Measurements from ENCODE around the gene OR1N1.

Gene OR1N1

DNA sequence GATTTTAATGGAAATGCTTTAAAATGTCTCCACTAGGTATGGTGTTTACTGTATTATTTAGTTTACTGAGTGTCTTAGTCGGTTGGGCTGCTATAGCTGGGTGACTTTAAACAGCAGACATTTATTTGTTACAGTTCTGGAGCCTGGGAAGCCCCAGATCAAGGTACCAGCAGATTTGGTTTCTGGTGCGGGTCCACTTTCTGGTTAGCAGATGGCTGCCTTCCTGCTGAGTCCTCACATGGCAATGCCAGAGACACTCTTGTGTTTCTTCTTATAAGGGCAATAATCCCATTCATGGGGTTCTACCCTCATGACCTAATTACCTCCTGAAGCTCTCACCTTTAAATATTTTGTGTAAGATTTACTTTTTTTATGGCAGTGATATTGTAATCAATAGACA, 8.9 kb downstream of the OR1N1 start:
- H3K4me3 ChIP-seq (ENCODE audit: low read depth, low read length), result no peak overlapping the region

DNA sequence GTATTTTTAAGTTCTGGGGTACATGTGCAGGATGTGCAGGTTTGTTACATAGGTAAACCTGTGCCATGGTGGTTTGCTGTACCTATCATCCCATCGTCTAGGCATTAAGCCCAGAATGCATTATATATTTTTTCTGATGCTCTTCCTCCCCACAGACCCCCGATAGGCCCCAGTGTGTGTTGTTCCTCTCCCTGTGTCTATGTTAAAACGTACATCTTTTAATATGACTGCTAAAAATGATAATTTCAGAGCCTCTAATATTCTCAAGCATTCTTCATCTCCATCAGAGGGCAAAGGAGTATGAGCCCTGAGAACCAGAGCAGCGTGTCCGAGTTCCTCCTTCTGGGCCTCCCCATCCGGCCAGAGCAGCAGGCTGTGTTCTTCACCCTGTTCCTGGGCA, 16.6 kb downstream of the OR1N1 start, which contains the start of gene OR1J2:
Gene OR1J2 (plus strand): TSS at position 301 of the 400 bp plus-strand sequence. CDS start 0 bp downstream, at position 301.
- TF ChIP-seq, protein P1, sequence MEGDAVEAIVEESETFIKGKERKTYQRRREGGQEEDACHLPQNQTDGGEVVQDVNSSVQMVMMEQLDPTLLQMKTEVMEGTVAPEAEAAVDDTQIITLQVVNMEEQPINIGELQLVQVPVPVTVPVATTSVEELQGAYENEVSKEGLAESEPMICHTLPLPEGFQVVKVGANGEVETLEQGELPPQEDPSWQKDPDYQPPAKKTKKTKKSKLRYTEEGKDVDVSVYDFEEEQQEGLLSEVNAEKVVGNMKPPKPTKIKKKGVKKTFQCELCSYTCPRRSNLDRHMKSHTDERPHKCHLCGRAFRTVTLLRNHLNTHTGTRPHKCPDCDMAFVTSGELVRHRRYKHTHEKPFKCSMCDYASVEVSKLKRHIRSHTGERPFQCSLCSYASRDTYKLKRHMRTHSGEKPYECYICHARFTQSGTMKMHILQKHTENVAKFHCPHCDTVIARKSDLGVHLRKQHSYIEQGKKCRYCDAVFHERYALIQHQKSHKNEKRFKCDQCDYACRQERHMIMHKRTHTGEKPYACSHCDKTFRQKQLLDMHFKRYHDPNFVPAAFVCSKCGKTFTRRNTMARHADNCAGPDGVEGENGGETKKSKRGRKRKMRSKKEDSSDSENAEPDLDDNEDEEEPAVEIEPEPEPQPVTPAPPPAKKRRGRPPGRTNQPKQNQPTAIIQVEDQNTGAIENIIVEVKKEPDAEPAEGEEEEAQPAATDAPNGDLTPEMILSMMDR (IDR thresholded peaks at IDR 0.05; ENCODE audit: borderline replicate concordance, insufficient read depth, low read depth, low read length), result no peak
- no peak within 1 kb of the TSS for H3K4me3 ChIP-seq (ENCODE audit: low read depth, low read length)

More for the DNA sequence above, 8.9 kb downstream of the OR1N1 start:
- TF ChIP-seq, protein P1 (IDR thresholded peaks at IDR 0.05; ENCODE audit: borderline replicate concordance, insufficient read depth, low read depth, low read length), result no peak

DNA sequence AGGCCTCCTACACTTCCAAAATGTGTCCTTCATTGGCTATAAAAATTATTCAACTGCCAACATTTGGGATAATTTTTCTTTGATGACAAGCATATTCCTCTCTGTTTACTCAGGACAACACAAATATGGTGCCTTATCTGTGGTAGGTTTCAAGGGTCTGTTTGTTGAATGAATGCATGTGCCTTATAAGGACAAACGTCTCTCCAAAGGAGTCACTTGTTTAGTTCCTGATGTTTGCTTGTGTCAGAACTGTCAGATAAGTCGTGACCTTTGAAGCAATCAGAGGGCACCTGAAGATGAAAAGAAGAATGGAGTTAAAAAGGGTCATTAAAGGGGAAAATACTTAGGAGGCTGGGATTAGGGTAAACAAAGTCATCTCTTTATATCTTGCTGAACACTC, 20.1 kb downstream of the OR1N1 start:
- TF ChIP-seq, protein P1 (IDR thresholded peaks at IDR 0.05; ENCODE audit: borderline replicate concordance, insufficient read depth, low read depth, low read length), result no peak
- H3K4me3 ChIP-seq (ENCODE audit: low read depth, low read length), result no peak overlapping the region

DNA sequence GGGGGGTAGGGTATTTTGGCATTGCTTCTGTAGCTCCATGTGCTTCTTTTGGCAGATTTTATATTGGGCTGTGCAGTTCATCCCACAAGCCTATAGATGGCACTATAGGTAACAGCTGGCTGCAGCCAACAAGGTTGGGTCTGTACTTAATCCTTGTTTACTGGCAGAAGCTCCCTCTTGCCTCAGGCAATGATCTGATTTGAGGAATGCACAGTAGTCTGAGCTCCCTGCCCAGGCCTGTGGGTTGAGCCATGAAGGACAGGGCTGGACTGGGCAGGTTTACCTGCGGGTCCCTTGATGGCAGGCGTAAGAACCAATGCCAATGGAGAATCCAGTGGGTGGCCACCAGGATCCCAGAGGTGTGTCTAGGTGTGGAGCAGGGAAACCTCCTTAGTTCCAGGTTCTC, 28.2 kb downstream of the OR1N1 start:
- no peak overlapping the region for H3K4me3 ChIP-seq (ENCODE audit: low read depth, low read length)
- TF ChIP-seq, protein P1 (IDR thresholded peaks at IDR 0.05; ENCODE audit: borderline replicate concordance, insufficient read depth, low read depth, low read length), result peak; percentile 79

DNA sequence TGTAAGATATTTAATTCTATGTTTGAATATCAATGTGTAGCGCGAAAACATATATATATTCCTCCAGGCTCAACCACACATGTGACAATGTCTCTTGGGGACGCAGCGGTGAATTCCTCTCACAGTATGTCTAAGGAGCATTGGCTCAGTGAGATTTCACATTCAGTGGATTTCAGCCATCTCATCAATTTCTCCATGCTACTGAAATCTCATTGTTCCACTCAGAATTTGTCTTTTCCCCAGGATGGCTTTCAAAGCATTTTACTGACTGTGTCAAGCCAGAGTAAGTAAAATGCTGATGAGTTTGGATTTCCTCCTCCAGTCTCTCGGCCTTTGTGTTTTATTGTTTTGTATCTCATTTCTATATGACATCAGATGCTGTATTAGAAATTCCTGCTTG, 48.0 kb downstream of the OR1N1 start:
- TF ChIP-seq, protein P1 (IDR thresholded peaks at IDR 0.05; ENCODE audit: borderline replicate concordance, insufficient read depth, low read depth, low read length), result no peak
- no peak overlapping the region for H3K4me3 ChIP-seq (ENCODE audit: low read depth, low read length)

DNA sequence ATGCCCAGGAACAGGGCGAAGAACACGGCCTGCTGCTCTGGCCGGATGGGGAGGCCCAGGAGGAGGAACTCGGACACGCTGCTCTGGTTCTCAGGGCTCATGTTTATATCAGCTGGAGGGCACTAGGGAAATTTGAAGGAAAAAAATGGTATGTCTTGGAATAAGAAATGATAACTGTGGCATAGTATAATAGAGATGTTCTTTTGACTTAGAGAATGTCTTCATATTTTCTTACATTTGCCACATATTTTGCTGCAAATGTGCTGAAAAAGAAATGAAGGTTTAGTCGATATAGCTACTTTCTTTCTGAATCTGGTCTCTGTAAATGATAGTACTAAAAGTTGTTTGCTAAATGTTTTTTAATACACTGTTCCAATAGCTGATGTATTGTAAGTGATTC, 49.3 kb downstream of the OR1N1 start, which contains the start of gene OR1J1:
Gene OR1J1 (minus strand): TSS at position 101 of the 400 bp plus-strand sequence. CDS start 0 bp downstream, at position 101.
- TF ChIP-seq, protein P1 (IDR thresholded peaks at IDR 0.05; ENCODE audit: borderline replicate concordance, insufficient read depth, low read depth, low read length), result no peak
- no peak within 1 kb of the TSS for H3K4me3 ChIP-seq (ENCODE audit: low read depth, low read length)

DNA sequence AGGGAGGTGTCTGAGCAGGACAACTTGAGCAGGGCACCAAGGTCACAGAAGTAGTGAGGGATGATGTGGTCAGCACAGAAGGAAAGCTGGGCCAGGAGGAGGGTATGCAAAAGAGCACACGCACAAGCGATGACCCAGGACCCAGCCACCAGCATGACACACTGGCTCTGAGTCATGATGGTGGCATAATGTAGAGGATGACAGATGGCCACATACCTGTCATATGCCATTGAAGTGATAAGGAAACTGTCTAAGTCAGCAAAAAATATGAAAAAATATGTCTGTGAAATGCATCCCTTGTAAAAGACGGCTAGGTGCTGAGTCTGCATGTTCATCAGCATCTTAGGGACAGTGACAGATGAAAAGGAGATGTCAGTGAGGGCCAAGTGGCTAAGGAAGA, 49.7 kb downstream of the OR1N1 start:
- no peak overlapping the region for H3K4me3 ChIP-seq (ENCODE audit: low read depth, low read length)
- TF ChIP-seq, protein P1 (IDR thresholded peaks at IDR 0.05; ENCODE audit: borderline replicate concordance, insufficient read depth, low read depth, low read length), result no peak
